T-helper 2 cell (primary cell): ENCODE data around the gene LILRB1.
"Not testable (repeated sequence)": the region's sequence is repeated elsewhere in the genome, so short reads cannot be mapped to it uniquely, and the experiment has no call there.

Experiments
- DNase-seq, 5 experiments: peaks; one replicate each; pipeline versions ENCODE4 v3.0.0 to v3.0.0-alpha.2; 2012 to 2022

The LILRB1 gene

GRCh38 chr19:54665530-54665929 is 35.2 kb downstream of the LILRB1 start:
- no peak for DNase-seq

GRCh38 chr19:54667217-54667616 is 36.9 kb downstream of the LILRB1 start:
- no peak for DNase-seq

GRCh38 chr19:54668353-54668752 is 38.1 kb downstream of the LILRB1 start:
- no peak for DNase-seq

- no peak for DNase-seq
Observed at GRCh38 chr19:54670576-54671357, 40.5 kb downstream of the LILRB1 start.

- DNase-seq, result no peak
Observed at GRCh38 chr19:54673222-54673621, 42.9 kb downstream of the LILRB1 start.

GRCh38 chr19:54674021-54674617 is 43.8 kb downstream of the LILRB1 start:
- DNase-seq, result peak in 1 of 5 experiments; percentile 43

- DNase-seq, result peak in 1 of 5 experiments; percentile 34
Observed at GRCh38 chr19:54676210-54676834, 46.0 kb downstream of the LILRB1 start.

GRCh38 chr19:54677217-54677616 is 46.9 kb downstream of the LILRB1 start:
- DNase-seq, result no peak

GRCh38 chr19:54681596-54681995 is 51.3 kb downstream of the LILRB1 start:
- DNase-seq, result not testable (repeated sequence)

- DNase-seq, result no peak
Observed at GRCh38 chr19:54682306-54682856, 52.1 kb downstream of the LILRB1 start.

- DNase-seq, result peak in 1 of 5 experiments; percentile 29
Observed at GRCh38 chr19:54684527-54684926, 54.2 kb downstream of the LILRB1 start.
